KOPT-K1 (cell line): ENCODE results near the gene INSIG1.

Experiments
- H3K27ac ChIP-seq: fragments of 200-600 bp; sonication (generic); 2 replicates; pipeline ENCODE4 v1.5.1; 2016; ENCODE audit warnings: antibody characterized with exemption, mild to moderate bottlenecking, low read depth, low read length; ENCODE audit not compliant: poor library complexity, severe bottlenecking
- H3K36me3 ChIP-seq: fragments of 200-600 bp; sonication (generic); 2 replicates; pipeline ENCODE4 v1.5.1; 2017; ENCODE audit warnings: antibody characterized with exemption, mild to moderate bottlenecking, low read length, moderate library complexity; ENCODE audit not compliant: insufficient read depth
- H3K9me3 ChIP-seq: fragments of 200-600 bp; sonication (generic); 2 replicates; pipeline ENCODE4 v1.5.1; 2017; ENCODE audit warnings: antibody characterized with exemption, low read length, mild to moderate bottlenecking; ENCODE audit not compliant: insufficient read depth, poor library complexity, severe bottlenecking

Gene INSIG1

DNA sequence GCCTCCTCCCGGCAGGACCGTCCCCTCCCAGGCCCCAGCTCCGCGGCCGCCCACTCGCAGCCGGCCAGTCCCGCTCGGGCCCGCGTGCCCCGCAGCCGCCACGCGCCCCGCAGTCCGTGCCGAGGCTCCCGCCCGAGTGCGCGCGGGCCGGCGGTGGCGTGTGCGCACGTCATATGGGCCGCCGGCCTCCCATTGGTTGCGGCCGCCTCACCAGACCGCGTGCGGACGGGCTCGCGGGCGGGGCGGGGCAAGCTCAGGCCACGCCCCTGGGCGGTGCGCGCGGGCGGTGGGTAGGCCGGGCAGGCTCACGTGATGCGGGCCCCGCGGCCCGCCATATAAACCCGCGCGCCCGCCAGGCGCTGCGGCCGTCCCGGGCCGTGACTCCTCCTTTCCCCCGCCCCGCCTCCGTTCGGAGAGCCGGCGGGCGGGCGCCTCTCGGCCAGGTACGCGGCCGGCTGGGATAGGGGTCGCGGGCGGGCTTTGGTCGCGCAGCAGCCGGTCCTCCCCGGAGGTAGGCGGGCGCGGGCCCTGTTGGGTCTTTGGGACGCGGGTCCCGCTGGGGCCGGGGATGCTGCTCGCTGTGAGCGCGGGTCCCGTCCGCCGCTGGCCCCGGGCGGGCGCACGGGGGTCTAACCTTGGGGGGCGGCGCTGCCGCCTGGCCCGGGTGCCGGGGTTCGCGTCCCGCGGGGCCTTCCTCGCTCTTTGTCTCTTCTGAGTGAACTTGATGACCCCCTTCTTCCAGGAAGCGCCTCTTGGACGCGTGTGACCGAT, at the start of gene INSIG1:
TSS of gene INSIG1 (plus strand) at position 362 of the 771 bp plus-strand sequence. CDS start at position 770, 408 bp downstream.
- H3K36me3 ChIP-seq = peaks cover 41% of the 10 kb centered on the region
- peak within 1 kb of the TSS; percentile 98 for H3K27ac ChIP-seq

GRCh38 chr7:155248366-155248756, 49.3 kb upstream of the INSIG1 start:
- Histone ChIP-seq H3K27ac (no peak overlapping the region), H3K36me3 (no peaks in the 10 kb centered on the region), H3K9me3 (peaks cover 11% of the 10 kb centered on the region)

More for the DNA sequence above, at the start of gene INSIG1:
- no peaks in the 10 kb centered on the region for H3K9me3 ChIP-seq

GRCh38 chr7:155251831-155252230, 45.8 kb upstream of the INSIG1 start:
- Histone ChIP-seq H3K9me3 (no peaks in the 10 kb centered on the region), H3K36me3 (no peaks in the 10 kb centered on the region), H3K27ac (no peak overlapping the region)

- H3K9me3 ChIP-seq = no peaks in the 10 kb centered on the region
- H3K27ac ChIP-seq = no peak overlapping the region
Observed at GRCh38 chr7:155252444-155252887, 45.2 kb upstream of the INSIG1 start.

DNA sequence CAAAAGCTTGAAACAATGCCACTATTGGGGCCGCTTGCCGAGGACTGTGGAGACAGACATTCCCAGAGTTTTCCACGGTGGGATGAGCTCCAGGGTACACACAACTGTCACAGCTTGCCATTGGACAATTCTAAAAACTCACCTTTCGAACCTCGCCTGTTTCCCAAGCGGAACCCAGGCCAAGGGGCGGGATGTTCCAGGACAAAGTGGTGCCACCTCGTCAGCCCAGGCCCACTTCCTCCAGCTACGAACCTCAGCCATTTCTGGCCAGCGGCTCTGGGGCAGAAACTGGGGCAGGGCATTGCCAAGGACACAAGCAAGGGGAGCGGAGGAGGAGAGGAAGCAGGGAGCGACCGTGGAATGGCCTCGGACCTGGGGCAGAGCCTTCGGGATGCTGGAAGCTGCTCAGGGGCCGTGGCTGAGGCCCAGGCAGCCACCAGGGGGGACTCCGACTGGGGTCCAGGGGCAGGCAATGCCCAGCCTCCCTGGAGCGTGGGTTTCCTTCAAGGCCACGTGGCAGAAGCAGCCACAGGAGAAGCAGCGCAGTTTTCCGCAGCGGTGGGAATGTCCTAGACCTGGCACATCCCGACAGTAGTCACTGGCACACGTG, 44.7 kb upstream of the INSIG1 start:
- H3K36me3 ChIP-seq = no peaks in the 10 kb centered on the region
- H3K27ac ChIP-seq = no peak overlapping the region
- no peaks in the 10 kb centered on the region for H3K9me3 ChIP-seq

More at GRCh38 chr7:155252444-155252887, 45.2 kb upstream of the INSIG1 start:
- H3K36me3 ChIP-seq = no peaks in the 10 kb centered on the region

- no peaks in the 10 kb centered on the region for H3K9me3 ChIP-seq
- H3K36me3 ChIP-seq = no peaks in the 10 kb centered on the region
- no peak overlapping the region for H3K27ac ChIP-seq
Observed at GRCh38 chr7:155254018-155254417, 43.7 kb upstream of the INSIG1 start.

GRCh38 chr7:155255071-155255470, 42.6 kb upstream of the INSIG1 start:
- Histone ChIP-seq H3K36me3 (no peaks in the 10 kb centered on the region), H3K9me3 (no peaks in the 10 kb centered on the region), H3K27ac (no peak overlapping the region)

GRCh38 chr7:155255621-155256020, 42.1 kb upstream of the INSIG1 start:
- Histone ChIP-seq H3K27ac (no peak overlapping the region), H3K36me3 (no peaks in the 10 kb centered on the region), H3K9me3 (no peaks in the 10 kb centered on the region)

DNA sequence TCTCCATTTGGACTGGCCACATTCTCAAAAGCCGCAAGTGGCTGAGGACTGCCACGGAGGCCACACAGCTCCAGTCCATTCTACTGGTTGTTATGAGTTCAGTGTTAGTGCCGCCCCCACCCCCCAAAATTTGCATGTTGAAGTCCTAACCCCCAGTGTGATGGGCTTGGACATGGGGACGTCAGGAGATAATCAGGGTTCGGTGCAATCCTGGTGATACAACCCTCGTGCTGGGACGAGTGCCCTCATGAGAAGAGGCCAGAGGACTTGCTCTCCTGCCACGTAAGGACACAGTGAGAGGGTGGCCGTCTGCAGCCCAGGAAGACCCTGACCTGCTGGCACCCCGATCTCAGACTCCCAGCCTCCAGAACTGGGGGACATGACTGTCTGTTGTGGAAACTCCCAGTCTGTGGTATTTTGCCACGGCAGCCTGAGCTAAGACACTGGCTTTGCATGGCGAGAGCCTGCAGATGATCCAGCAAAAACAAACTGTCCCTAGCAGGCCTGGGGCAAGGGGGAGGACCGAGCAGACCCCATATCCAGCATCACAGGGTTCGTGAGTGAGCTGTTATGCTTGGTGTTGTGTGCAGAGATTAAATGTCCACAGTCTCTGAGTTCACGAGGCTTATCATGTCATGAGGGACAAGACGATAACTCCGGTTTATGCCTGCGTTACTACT, 41.5 kb upstream of the INSIG1 start:
- Histone ChIP-seq H3K27ac (no peak overlapping the region), H3K36me3 (no peaks in the 10 kb centered on the region), H3K9me3 (no peaks in the 10 kb centered on the region)

DNA sequence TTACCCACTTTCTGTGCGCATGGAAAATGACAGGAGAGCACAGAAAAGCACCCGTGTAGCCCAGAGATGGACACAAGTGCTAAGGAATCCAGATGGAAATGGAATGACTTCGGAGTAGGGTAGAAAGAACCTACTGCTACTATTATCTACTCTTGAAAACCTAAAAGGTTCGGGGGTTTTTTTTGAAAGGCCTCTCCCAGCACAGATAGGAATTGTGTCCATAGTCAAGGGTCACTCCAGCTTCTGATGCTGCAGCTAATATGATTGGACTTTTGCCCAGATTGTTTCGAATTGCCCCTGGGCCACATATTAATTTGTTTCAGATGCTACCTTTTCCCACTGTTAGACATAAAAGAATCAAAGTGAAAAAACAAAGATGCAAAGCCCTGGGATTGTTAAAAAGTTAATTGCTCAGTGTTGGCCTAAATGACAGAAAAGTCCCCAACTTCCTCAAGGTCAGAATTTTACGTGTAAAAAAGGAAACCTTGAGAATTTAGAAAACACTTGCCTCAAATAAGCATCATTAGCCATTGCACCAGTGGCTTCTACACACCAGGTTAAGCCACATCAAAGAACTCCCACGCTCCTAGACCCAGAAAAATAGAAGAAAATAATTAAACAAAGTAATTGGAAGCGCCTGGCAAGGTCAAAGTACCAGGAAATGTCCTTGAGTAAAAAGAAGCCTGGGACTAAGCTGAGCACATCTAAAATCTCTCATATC, 40.8 kb upstream of the INSIG1 start:
- H3K9me3 ChIP-seq = no peaks in the 10 kb centered on the region

GRCh38 chr7:155257482-155258225, 40.0 kb upstream of the INSIG1 start:
- no peaks in the 10 kb centered on the region for H3K36me3 ChIP-seq
- H3K9me3 ChIP-seq = no peaks in the 10 kb centered on the region
- no peak overlapping the region for H3K27ac ChIP-seq

More for the DNA sequence above, 40.8 kb upstream of the INSIG1 start:
- H3K27ac ChIP-seq = no peak overlapping the region
- no peaks in the 10 kb centered on the region for H3K36me3 ChIP-seq

- Histone ChIP-seq H3K9me3 (no peaks in the 10 kb centered on the region), H3K27ac (no peak overlapping the region), H3K36me3 (no peaks in the 10 kb centered on the region)
Observed at GRCh38 chr7:155258226-155258560, 39.5 kb upstream of the INSIG1 start.

GRCh38 chr7:155259866-155260497, 37.7 kb upstream of the INSIG1 start:
- H3K9me3 ChIP-seq = no peaks in the 10 kb centered on the region
- no peaks in the 10 kb centered on the region for H3K36me3 ChIP-seq
- H3K27ac ChIP-seq = no peak overlapping the region

DNA sequence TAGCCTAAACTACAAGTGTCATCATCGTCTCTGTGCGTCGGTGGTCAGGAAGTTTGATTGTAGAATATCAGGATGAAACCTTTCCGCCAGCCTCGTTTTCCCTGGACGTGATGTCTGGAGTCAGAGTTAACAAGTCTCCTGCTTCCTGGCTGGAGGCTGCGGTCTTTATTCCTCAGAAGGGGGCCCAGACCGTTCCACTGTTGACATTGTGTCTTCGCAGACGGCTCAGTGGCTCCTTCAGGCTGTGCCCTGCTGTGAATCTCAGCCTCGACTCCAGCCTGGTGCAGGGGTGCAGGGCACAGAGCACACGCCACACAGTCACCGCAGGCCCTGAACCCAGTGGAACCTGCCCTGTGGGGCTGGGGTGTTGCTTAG, 37.2 kb upstream of the INSIG1 start:
- Histone ChIP-seq H3K27ac (no peak overlapping the region), H3K9me3 (no peaks in the 10 kb centered on the region), H3K36me3 (no peaks in the 10 kb centered on the region)
